HepG2 (cell line): ENCODE data around the gene B3GNT8. TPM values are rescaled to one million over a fixed set of nuclear protein-coding genes. Genes with fewer than 3 reads are reported as not detected.

Source experiments
- HOXA5 ChIP-seq: sonication (generic); formaldehyde crosslinking; IDR thresholded peaks from 2 replicates; pipeline ENCODE4 v1.4.0; 2020; ENCODE audit warnings: missing genetic modification reagents
- KMT2B ChIP-seq: IDR thresholded peaks from 2 replicates; pipeline ENCODE4 v1.6.1; 2016; ENCODE audit warnings: missing genetic modification reagents, missing compliant biosample characterization
- NR2F6 ChIP-seq, 2 experiments: IDR thresholded peaks; 2 replicates each; pipeline ENCODE4 v1.6.1; 2016; ENCODE audit warnings: antibody characterized with exemption in 1 of 2, mild to moderate bottlenecking in 1 of 2
- POLR2AphosphoS5 ChIP-seq: IDR thresholded peaks from 2 replicates; pipeline ENCODE4 v1.6.1; 2012; ENCODE audit warnings: low read depth, low read length
- POLR2G ChIP-seq: fragments of 200-400 bp; formaldehyde crosslinking; IDR thresholded peaks from 2 replicates; pipeline ENCODE4 v1.6.1; 2018; ENCODE audit warnings: mild to moderate bottlenecking, low read depth, low read length, moderate library complexity
- RAD51 ChIP-seq: fragments of 450-650 bp; IDR thresholded peaks from 2 replicates; pipeline ENCODE4 v1.6.1; 2016; ENCODE audit warnings: borderline replicate concordance
- SOX6 ChIP-seq, 2 experiments: fragments of 450-650 bp in 1 of 2; sonication (generic) in 1 of 2; formaldehyde crosslinking in 1 of 2; IDR thresholded peaks; 2 replicates each; pipeline versions ENCODE4 v1.4.0 to v1.6.1; 2017 to 2020; ENCODE audit warnings: antibody characterized with exemption in 1 of 2, mild to moderate bottlenecking in 1 of 2, missing genetic modification reagents in 1 of 2
- THAP11 ChIP-seq: IDR thresholded peaks from 2 replicates; pipeline ENCODE4 v1.6.1; 2016; ENCODE audit warnings: missing biosample characterization, missing genetic modification reagents
- ZMAT3 ChIP-seq: sonication (generic); formaldehyde crosslinking; conservative IDR thresholded peaks from 2 replicates; pipeline ENCODE4 v1.7.0; 2021; ENCODE audit warnings: missing genetic modification reagents
- ZNF296 ChIP-seq: sonication (generic); formaldehyde crosslinking; conservative IDR thresholded peaks from 2 replicates; pipeline ENCODE4 v1.5.0; 2020; ENCODE audit warnings: mild to moderate bottlenecking, missing genetic modification reagents
- ZNF558 ChIP-seq: sonication (generic); formaldehyde crosslinking; IDR thresholded peaks from 2 replicates; pipeline ENCODE4 v1.9.0; 2022; ENCODE audit warnings: mild to moderate bottlenecking, missing genetic modification reagents, borderline replicate concordance
- polyA plus RNA-seq, 8 experiments: library from polyadenylated mRNA; depleted of rRNA in 3 of 8; stranded (reverse) in 7 of 8; unstranded in 1 of 8; fragments of >200 nt; fragmentation: Illumina TruSeq in 4 of 8; extraction: Trizol in 4 of 8; gene quantifications; 2 replicates each; pipeline versions ENCODE4 v1.2.1 to v1.2.3, GENCODE V29; 2011 to 2016; ENCODE audit warnings: low read depth in 4 of 8, missing spikeins in 1 of 8, mixed read lengths in 1 of 8; ENCODE audit not compliant: insufficient read depth in 1 of 8
- total RNA-seq, 5 experiments: library from RNA; depleted of rRNA; stranded (reverse); fragments of >200 nt; fragmentation: Illumina TruSeq; extraction: Trizol; gene quantifications; 2 replicates each; pipeline ENCODE4 v1.2.3, GENCODE V29; 2016; ENCODE audit warnings: low read depth in 1 of 5
- TF ChIP-seq, protein P1 (sequence below): sonication (generic); formaldehyde crosslinking; IDR thresholded peaks from 2 replicates; pipeline ENCODE4 v1.5.1; 2020; ENCODE audit warnings: missing genetic modification reagents, mild to moderate bottlenecking, borderline replicate concordance
- TF ChIP-seq, protein P2 (sequence below), 2 experiments: sonication (generic) in 1 of 2; formaldehyde crosslinking in 1 of 2; IDR thresholded peaks; 2 replicates each; pipeline versions ENCODE4 v1.6.1 to v1.9.0; 2014 to 2022; ENCODE audit warnings: antibody characterized with exemption in 1 of 2, borderline replicate concordance in 1 of 2, inconsistent platforms in 1 of 2, low read depth in 1 of 2, missing genetic modification reagents in 1 of 2
- TF ChIP-seq, protein P3 (sequence below): sonication (generic); formaldehyde crosslinking; IDR thresholded peaks from 2 replicates; pipeline ENCODE4 v1.4.0; 2020; ENCODE audit warnings: mild to moderate bottlenecking, missing genetic modification reagents
- TF ChIP-seq, protein P4 (sequence below): sonication (generic); formaldehyde crosslinking; IDR thresholded peaks from 2 replicates; pipeline ENCODE4 v1.5.0; 2020; ENCODE audit warnings: mild to moderate bottlenecking, missing genetic modification reagents

Gene B3GNT8
- total and polyA plus RNA-seq, 2 of the 13 experiments (the other 11 are each of a cell fraction or from before 2014, with no cell fraction given): 0.26 to 1.9 TPM

DNA sequence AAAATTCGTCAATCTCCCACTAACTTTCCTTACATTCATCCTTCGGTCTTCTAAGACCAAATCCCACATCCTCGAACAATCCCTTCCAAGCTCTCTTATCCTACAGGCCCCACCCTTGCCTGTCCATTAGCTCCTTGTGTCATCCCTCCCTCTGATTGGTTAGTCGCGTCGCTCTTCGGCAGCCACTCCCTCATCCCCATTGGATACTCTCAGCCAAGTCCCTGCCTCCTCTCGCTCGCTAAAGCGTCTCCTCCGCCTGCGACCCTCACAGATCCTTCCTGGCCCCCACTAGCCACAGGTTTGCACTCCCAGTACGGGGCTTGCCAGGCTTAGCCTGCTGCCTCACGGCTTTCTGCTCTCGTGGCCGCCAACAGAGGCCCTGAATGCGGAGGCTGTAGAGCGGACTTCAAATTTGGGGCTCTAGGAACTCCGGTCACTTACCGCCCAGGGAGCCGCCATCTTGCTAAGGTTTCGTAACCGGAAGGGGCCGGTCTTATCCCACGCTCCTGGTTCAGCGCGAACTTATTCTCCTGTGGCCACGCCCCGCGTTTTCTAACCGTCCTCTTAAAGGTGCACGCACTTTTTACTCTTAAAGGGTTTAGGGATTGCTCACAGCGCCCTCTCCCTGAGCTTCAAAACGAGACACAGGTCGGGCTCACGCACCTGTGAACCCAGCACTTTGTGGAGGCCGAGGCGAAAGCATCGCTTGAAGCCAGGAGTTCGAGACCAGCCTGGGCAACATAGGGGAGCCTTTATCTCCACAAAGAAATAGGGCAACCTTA lies 12.5 kb upstream of the B3GNT8 start, which contains the start of gene DMAC2 (continued):
- no peak; the same call in 1 of the 2 replicates for TF ChIP-seq ZMAT3 (CRISPR knock-in tag)
- TF ChIP-seq RAD51: no peak
- peak; percentile 12; the same call in 1 of the 2 replicates for TF ChIP-seq HOXA5 (CRISPR knock-in tag)
- TF ChIP-seq ZNF296 (CRISPR knock-in tag): no peak
- peak; percentile 93 for TF ChIP-seq POLR2AphosphoS5
- no peak for TF ChIP-seq ZNF558 (CRISPR knock-in tag)
- no peak for TF ChIP-seq NR2F6 (IDR thresholded peaks at IDR 0.05)
- no peak; the same call in 1 of the 2 replicates for TF ChIP-seq NR2F6 (CRISPR knock-in tag; IDR thresholded peaks at IDR 0.05)
- TF ChIP-seq, protein P1, sequence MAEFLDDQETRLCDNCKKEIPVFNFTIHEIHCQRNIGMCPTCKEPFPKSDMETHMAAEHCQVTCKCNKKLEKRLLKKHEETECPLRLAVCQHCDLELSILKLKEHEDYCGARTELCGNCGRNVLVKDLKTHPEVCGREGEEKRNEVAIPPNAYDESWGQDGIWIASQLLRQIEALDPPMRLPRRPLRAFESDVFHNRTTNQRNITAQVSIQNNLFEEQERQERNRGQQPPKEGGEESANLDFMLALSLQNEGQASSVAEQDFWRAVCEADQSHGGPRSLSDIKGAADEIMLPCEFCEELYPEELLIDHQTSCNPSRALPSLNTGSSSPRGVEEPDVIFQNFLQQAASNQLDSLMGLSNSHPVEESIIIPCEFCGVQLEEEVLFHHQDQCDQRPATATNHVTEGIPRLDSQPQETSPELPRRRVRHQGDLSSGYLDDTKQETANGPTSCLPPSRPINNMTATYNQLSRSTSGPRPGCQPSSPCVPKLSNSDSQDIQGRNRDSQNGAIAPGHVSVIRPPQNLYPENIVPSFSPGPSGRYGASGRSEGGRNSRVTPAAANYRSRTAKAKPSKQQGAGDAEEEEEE (CRISPR knock-in tag): no peak
- TF ChIP-seq, protein P2, sequence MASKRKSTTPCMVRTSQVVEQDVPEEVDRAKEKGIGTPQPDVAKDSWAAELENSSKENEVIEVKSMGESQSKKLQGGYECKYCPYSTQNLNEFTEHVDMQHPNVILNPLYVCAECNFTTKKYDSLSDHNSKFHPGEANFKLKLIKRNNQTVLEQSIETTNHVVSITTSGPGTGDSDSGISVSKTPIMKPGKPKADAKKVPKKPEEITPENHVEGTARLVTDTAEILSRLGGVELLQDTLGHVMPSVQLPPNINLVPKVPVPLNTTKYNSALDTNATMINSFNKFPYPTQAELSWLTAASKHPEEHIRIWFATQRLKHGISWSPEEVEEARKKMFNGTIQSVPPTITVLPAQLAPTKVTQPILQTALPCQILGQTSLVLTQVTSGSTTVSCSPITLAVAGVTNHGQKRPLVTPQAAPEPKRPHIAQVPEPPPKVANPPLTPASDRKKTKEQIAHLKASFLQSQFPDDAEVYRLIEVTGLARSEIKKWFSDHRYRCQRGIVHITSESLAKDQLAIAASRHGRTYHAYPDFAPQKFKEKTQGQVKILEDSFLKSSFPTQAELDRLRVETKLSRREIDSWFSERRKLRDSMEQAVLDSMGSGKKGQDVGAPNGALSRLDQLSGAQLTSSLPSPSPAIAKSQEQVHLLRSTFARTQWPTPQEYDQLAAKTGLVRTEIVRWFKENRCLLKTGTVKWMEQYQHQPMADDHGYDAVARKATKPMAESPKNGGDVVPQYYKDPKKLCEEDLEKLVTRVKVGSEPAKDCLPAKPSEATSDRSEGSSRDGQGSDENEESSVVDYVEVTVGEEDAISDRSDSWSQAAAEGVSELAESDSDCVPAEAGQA (IDR thresholded peaks at IDR 0.05; ENCODE audit: low read depth): no peak; the same call in none of the 2 replicates
- TF ChIP-seq, protein P2 (CRISPR knock-in tag; IDR thresholded peaks at IDR 0.05; ENCODE audit: borderline replicate concordance): no peak
- TF ChIP-seq THAP11: peak; percentile 88
- TF ChIP-seq POLR2G: peak; percentile 94
- TF ChIP-seq, protein P3, sequence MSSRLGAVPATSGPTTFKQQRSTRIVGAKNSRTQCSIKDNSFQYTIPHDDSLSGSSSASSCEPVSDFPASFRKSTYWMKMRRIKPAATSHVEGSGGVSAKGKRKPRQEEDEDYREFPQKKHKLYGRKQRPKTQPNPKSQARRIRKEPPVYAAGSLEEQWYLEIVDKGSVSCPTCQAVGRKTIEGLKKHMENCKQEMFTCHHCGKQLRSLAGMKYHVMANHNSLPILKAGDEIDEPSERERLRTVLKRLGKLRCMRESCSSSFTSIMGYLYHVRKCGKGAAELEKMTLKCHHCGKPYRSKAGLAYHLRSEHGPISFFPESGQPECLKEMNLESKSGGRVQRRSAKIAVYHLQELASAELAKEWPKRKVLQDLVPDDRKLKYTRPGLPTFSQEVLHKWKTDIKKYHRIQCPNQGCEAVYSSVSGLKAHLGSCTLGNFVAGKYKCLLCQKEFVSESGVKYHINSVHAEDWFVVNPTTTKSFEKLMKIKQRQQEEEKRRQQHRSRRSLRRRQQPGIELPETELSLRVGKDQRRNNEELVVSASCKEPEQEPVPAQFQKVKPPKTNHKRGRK (CRISPR knock-in tag): no peak
- TF ChIP-seq SOX6 (IDR thresholded peaks at IDR 0.05): no peak
- no peak; the same call in 1 of the 2 replicates for TF ChIP-seq SOX6 (CRISPR knock-in tag; IDR thresholded peaks at IDR 0.05)
- peak; percentile 77 for TF ChIP-seq KMT2B (CRISPR knock-in tag)
- TF ChIP-seq, protein P4, sequence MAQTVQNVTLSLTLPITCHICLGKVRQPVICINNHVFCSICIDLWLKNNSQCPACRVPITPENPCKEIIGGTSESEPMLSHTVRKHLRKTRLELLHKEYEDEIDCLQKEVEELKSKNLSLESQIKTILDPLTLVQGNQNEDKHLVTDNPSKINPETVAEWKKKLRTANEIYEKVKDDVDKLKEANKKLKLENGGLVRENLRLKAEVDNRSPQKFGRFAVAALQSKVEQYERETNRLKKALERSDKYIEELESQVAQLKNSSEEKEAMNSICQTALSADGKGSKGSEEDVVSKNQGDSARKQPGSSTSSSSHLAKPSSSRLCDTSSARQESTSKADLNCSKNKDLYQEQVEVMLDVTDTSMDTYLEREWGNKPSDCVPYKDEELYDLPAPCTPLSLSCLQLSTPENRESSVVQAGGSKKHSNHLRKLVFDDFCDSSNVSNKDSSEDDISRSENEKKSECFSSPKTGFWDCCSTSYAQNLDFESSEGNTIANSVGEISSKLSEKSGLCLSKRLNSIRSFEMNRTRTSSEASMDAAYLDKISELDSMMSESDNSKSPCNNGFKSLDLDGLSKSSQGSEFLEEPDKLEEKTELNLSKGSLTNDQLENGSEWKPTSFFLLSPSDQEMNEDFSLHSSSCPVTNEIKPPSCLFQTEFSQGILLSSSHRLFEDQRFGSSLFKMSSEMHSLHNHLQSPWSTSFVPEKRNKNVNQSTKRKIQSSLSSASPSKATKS: no peak
